ENCODE data around the gene PDP2. TPM values are rescaled to one million over a fixed set of nuclear protein-coding genes. Genes with fewer than 3 reads are reported as not detected.

The PDP2 gene
- total RNA-seq, 2 donors from 2014 or later = 4.4 to 6.9 TPM

DNA sequence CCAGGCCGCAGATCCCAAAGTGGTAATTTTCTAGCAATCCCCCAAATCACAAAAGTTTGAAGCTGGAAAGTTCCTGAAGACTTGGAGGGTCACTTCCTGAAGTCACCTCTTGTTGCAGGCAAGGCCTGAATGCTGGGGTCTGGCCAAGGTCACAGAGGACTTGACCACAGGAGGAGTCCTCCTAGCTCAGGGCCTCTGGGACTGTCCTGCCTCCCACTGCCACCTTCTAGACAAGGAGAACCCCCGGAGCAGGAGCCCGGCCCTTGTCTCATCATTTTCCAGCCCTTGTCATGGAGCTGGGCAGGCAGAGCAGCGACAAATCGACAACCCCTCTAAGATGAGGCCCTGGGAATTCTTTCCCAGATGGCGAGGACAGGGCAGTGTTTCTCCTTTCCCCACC, 38.0 kb downstream of the PDP2 start:
- WGBS, 2 donors = 74 to 79% methylated on average over 5 to 6 of the region's 6 CpGs

DNA sequence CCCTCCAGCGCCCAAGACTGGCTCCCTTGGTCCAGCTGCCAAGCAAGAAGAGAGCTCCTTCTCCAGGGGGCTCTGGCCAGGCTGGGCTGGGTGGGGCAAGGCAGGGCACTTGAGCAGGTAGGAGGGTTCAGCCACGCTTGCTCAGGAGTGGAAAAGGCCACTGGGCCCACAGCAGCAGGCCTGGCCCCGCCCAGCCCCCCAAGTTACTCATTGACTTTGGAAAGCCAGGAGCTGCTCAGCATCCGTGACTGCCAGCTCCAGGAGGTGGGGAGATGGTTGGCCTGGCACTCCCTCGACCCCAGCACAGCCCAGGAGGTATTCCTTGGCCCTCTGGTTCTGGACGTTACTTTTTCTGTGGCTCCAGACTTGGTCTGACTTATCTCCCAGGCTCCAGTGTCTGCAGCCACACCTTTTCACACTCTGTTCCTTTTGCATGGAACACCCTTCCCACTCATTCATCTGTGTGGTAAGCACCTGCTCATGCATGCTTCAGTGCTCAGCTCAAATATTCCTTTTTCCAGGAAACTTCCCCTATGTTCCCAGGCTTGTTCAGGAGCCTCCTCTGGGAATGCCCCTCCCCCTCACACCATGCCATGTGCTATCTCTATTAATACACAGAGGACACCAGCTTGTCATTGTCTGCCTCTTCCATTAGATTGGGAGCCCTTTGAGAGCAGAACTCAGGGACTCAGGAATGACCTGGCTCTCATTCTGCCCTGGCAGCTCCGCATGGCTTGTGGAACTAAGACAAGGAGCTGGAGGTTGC, 38.7 kb downstream of the PDP2 start, which contains the start of gene CDH16:
CDH16 (minus strand) TSS at position 83 of the 766 bp plus-strand sequence. CDS start 820 bp downstream, outside the sequence.
- ATAC-seq (no peak), DNase-seq (no peak)
- H3K9me3 ChIP-seq = no peaks in the 10 kb centered on the region
- H3K36me3 ChIP-seq (replicated peaks in 1 of 2; ENCODE audit: insufficient read depth in 1 of 2, low read depth in 2 of 2) = no peaks in the 10 kb centered on the region
- TF ChIP-seq, protein P1, sequence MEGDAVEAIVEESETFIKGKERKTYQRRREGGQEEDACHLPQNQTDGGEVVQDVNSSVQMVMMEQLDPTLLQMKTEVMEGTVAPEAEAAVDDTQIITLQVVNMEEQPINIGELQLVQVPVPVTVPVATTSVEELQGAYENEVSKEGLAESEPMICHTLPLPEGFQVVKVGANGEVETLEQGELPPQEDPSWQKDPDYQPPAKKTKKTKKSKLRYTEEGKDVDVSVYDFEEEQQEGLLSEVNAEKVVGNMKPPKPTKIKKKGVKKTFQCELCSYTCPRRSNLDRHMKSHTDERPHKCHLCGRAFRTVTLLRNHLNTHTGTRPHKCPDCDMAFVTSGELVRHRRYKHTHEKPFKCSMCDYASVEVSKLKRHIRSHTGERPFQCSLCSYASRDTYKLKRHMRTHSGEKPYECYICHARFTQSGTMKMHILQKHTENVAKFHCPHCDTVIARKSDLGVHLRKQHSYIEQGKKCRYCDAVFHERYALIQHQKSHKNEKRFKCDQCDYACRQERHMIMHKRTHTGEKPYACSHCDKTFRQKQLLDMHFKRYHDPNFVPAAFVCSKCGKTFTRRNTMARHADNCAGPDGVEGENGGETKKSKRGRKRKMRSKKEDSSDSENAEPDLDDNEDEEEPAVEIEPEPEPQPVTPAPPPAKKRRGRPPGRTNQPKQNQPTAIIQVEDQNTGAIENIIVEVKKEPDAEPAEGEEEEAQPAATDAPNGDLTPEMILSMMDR (IDR thresholded peaks at IDR 0.05) = no peak
- no peak for TF ChIP-seq POLR2A (IDR thresholded peaks at IDR 0.05)
- intact Hi-C loops (cut with DNase I) = no loop called here
- H3K27ac ChIP-seq = no peak within 1 kb of the TSS
- 47 to 69% methylated on average over 4 to 5 of the region's 7 CpGs for WGBS, 2 donors
- H3K4me3 ChIP-seq = no peak within 1 kb of the TSS
- peaks cover 0 to 2% of the 10 kb centered on the region in 2 donors for H3K27me3 ChIP-seq
- no peaks in the 10 kb centered on the region for H3K4me1 ChIP-seq

More for the DNA sequence above, 38.0 kb downstream of the PDP2 start:
- Histone ChIP-seq H3K4me1 (no peaks in the 10 kb centered on the region), H3K27me3 (no peaks in the 10 kb centered on the region), H3K9me3 (no peaks in the 10 kb centered on the region), H3K27ac (no peak overlapping the region), H3K4me3 (no peak overlapping the region), H3K36me3 (replicated peaks in 1 of 2; ENCODE audit: insufficient read depth in 1 of 2, low read depth in 2 of 2) (no peaks in the 10 kb centered on the region)
- intact Hi-C loops (cut with DNase I) = no loop called here
- DNase-seq (no peak), ATAC-seq (no peak)
- no peak for TF ChIP-seq POLR2A (IDR thresholded peaks at IDR 0.05)
- TF ChIP-seq, protein P1 (IDR thresholded peaks at IDR 0.05) = no peak

DNA sequence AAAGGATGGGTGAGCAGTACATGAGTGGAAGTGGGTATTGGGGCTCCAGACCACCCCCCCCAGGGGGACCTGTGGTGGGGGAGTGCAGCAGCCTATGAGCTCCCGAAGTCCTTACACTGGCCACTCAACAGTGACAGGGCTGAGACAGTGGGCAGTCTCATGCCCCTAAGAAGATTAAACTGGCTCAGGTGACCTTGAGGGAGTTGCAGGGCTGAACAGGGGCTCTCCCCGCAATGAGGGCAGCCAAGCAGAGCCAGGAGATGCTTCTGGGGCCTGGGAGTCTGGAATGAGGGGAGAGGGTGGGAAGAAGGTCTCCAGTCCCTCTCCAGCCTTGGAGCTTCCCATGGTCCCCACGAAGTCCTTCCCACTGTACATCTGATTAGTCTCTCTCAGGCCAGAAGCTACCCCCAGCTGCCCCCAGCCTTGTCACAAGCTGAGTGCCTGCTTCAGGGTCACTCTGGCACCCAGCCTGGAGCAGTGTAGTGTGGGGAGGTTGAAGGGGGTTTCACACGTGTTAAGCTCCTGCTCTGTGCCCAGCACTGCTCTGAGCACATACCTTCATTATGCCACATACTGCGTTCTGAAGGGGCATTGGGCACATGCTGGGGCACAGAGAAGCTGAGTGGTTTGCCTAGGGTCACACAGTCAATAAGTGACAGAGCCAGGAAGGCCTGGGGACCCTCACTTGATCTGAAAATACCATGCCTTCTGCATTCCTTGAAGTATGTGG, 39.4 kb downstream of the PDP2 start:
- Histone ChIP-seq H3K27me3 (peaks cover 0 to 4% of the 10 kb centered on the region in 2 donors), H3K9me3 (no peaks in the 10 kb centered on the region), H3K4me1 (peaks cover 2% of the 10 kb centered on the region), H3K27ac (no peak overlapping the region), H3K4me3 (no peak overlapping the region), H3K36me3 (replicated peaks in 1 of 2; ENCODE audit: insufficient read depth in 1 of 2, low read depth in 2 of 2) (no peaks in the 10 kb centered on the region)
- WGBS, 2 donors = 50 to 54% methylated on average over 1 to 5 of the region's 5 CpGs
- DNase-seq (no peak), ATAC-seq (no peak)
- no peak for TF ChIP-seq POLR2A (IDR thresholded peaks at IDR 0.05)
- TF ChIP-seq, protein P1 (IDR thresholded peaks at IDR 0.05) = no peak
- intact Hi-C loops (cut with DNase I) = no loop called here

DNA sequence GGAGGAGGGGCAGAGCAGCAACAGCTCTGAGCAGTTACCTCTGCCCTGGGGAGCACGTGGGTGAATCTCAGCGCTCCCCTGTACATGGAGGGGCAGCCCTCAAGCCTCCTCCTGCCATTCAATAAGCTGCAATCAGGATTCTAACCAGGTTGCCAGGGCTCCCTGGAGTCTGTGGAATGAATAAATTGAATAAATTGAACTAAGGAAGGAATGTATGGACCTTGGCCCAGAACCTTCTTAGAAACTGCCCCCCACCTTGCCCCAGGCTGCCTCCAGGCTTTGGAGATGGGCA, 39.9 kb downstream of the PDP2 start:
- intact Hi-C loops (cut with DNase I) = no loop called here
- 25 to 48% methylated on average over 2 of the region's 2 CpGs for WGBS, 2 donors
- Histone ChIP-seq H3K36me3 (replicated peaks in 1 of 2; ENCODE audit: insufficient read depth in 1 of 2, low read depth in 2 of 2) (no peaks in the 10 kb centered on the region), H3K4me1 (peaks cover 7% of the 10 kb centered on the region), H3K4me3 (no peak overlapping the region), H3K27ac (no peak overlapping the region), H3K27me3 (peaks cover 0 to 6% of the 10 kb centered on the region in 2 donors), H3K9me3 (no peaks in the 10 kb centered on the region)
- DNase-seq (no peak), ATAC-seq (no peak)
- TF ChIP-seq POLR2A (IDR thresholded peaks at IDR 0.05) = no peak
- TF ChIP-seq, protein P1 (IDR thresholded peaks at IDR 0.05) = no peak

All from body of pancreas (tissue), 4 donors.